Vagina (tissue), 2 donors: ENCODE data around the gene ATAD1. TPM values are rescaled to one million over a fixed set of nuclear protein-coding genes. Genes with fewer than 3 reads are reported as not detected.
"Not testable (repeated sequence)": the region's sequence is repeated elsewhere in the genome, so short reads cannot be mapped to it uniquely, and the experiment has no call there.

Experiments
- DNase-seq, 2 donors: peaks; one replicate each; pipeline ENCODE4 v3.0.0-alpha.2; 2017; ENCODE audit errors: extremely low spot score in 2 of 2
- H3K27ac ChIP-seq: fragments of 200-600 bp; sonication (generic); one replicate; pipeline ENCODE4 v1.5.1; 2019
- H3K27me3 ChIP-seq: fragments of 200-600 bp; sonication (generic); one replicate; pipeline ENCODE4 v1.5.1; 2019
- H3K36me3 ChIP-seq, 2 donors: fragments of 200-600 bp; sonication (generic); one replicate each; pipeline ENCODE4 v1.5.1; 2017 to 2019
- H3K4me1 ChIP-seq: fragments of 200-600 bp; sonication (generic); one replicate; pipeline ENCODE4 v1.5.1; 2019
- H3K4me3 ChIP-seq, 2 donors: fragments of 200-600 bp; sonication (generic); 1 replicate in 1 of 2; 2 replicates in 1 of 2; pipeline ENCODE4 v1.5.1; 2016 to 2019
- H3K9me3 ChIP-seq: fragments of 200-600 bp; sonication (generic); one replicate; pipeline ENCODE4 v1.5.1; 2019
- CTCF ChIP-seq, 3 experiments: fragments of 450-650 bp in 2 of 3; fragments of 200-600 bp in 1 of 3; sonication (generic) in 1 of 3; IDR thresholded peaks; one replicate each; pipeline ENCODE4 v1.5.1; 2017 to 2019; ENCODE audit warnings: antibody characterized with exemption in 3 of 3, mild to moderate bottlenecking in 2 of 3, moderate library complexity in 2 of 3
- POLR2A ChIP-seq, 2 donors: fragments of 450-650 bp; IDR thresholded peaks; one replicate each; pipeline ENCODE4 v1.6.1; 2017; ENCODE audit warnings: antibody characterized with exemption in 2 of 2, mild to moderate bottlenecking in 2 of 2, moderate library complexity in 2 of 2
- POLR2AphosphoS5 ChIP-seq, 2 donors: sonication (generic); formaldehyde crosslinking; IDR thresholded peaks; one replicate each; pipeline ENCODE4 v1.9.0; 2017; ENCODE audit warnings: antibody characterized with exemption in 2 of 2, mild to moderate bottlenecking in 2 of 2, low read depth in 1 of 2; ENCODE audit not compliant: insufficient read depth in 1 of 2
- intact Hi-C: fragments of 100-400 bp; cut with DNase I; formaldehyde crosslinking; loops from one replicate; pipeline ENCODE4 v1.15.1; 2023
- total RNA-seq: library from RNA; depleted of rRNA; stranded (reverse); fragments of >200 nt; gene quantifications from one replicate; pipeline ENCODE4 v1.2.3, GENCODE V29; 2016

The ATAD1 gene
- total RNA-seq, 1 donor from 2014 or later, result 44.7 TPM

- Histone ChIP-seq H3K4me3 (no peak overlapping the region), H3K27ac (no peak overlapping the region), H3K4me1 (peaks cover 11% of the 10 kb centered on the region), H3K9me3 (no peaks in the 10 kb centered on the region), H3K36me3 (peaks cover 0 to 22% of the 10 kb centered on the region in 2 donors), H3K27me3 (no peaks in the 10 kb centered on the region)
- TF ChIP-seq CTCF (IDR thresholded peaks at IDR 0.05) (no peak), POLR2A (IDR thresholded peaks at IDR 0.05) (no peak), POLR2AphosphoS5 (IDR thresholded peaks at IDR 0.05; ENCODE audit: insufficient read depth in 1 of 2, low read depth in 1 of 2) (no peak)
- intact Hi-C loops, result no loop called here
- DNase-seq, result no peak
Observed at GRCh38 chr10:87752566-87752965, 65.5 kb downstream of the ATAD1 start.

GRCh38 chr10:87751274-87751673 is 66.8 kb downstream of the ATAD1 start:
- TF ChIP-seq POLR2A (IDR thresholded peaks at IDR 0.05) (no peak), CTCF (IDR thresholded peaks at IDR 0.05) (no peak), POLR2AphosphoS5 (IDR thresholded peaks at IDR 0.05; ENCODE audit: insufficient read depth in 1 of 2, low read depth in 1 of 2) (no peak)
- DNase-seq, result no peak
- no peaks in the 10 kb centered on the region for H3K27me3 ChIP-seq
- peaks cover 11% of the 10 kb centered on the region for H3K4me1 ChIP-seq
- no peaks in the 10 kb centered on the region for H3K9me3 ChIP-seq
- peaks cover 0 to 22% of the 10 kb centered on the region in 2 donors for H3K36me3 ChIP-seq
- H3K27ac ChIP-seq, result no peak overlapping the region
- H3K4me3 ChIP-seq, result no peak overlapping the region
- intact Hi-C loops, result no loop called here

- H3K27ac ChIP-seq, result peak overlapping the region; percentile 14
- H3K4me3 ChIP-seq, result no peak overlapping the region
Observed at GRCh38 chr10:87750817-87751216, 67.2 kb downstream of the ATAD1 start.

GRCh38 chr10:87750001-87750671 is 67.9 kb downstream of the ATAD1 start:
- peaks cover 0 to 19% of the 10 kb centered on the region in 2 donors for H3K36me3 ChIP-seq
- no peak overlapping the region for H3K4me3 ChIP-seq
- no peaks in the 10 kb centered on the region for H3K27me3 ChIP-seq
- H3K4me1 ChIP-seq, result peaks cover 11% of the 10 kb centered on the region
- H3K9me3 ChIP-seq, result no peaks in the 10 kb centered on the region
- peak overlapping the region; percentile 14 for H3K27ac ChIP-seq
- TF ChIP-seq POLR2A (IDR thresholded peaks at IDR 0.05) (no peak), CTCF (IDR thresholded peaks at IDR 0.05) (no peak), POLR2AphosphoS5 (IDR thresholded peaks at IDR 0.05; ENCODE audit: insufficient read depth in 1 of 2, low read depth in 1 of 2) (no peak)
- intact Hi-C loops, result no loop called here
- no peak for DNase-seq

More at GRCh38 chr10:87750817-87751216, 67.2 kb downstream of the ATAD1 start:
- DNase-seq, result no peak
- Histone ChIP-seq H3K4me1 (peaks cover 11% of the 10 kb centered on the region), H3K27me3 (no peaks in the 10 kb centered on the region), H3K9me3 (no peaks in the 10 kb centered on the region), H3K36me3 (peaks cover 0 to 17% of the 10 kb centered on the region in 2 donors)
- TF ChIP-seq POLR2AphosphoS5 (IDR thresholded peaks at IDR 0.05; ENCODE audit: insufficient read depth in 1 of 2, low read depth in 1 of 2) (no peak), POLR2A (IDR thresholded peaks at IDR 0.05) (no peak), CTCF (IDR thresholded peaks at IDR 0.05) (no peak)
- intact Hi-C loops, result no loop called here

- H3K4me3 ChIP-seq, H3K36me3 ChIP-seq, DNase-seq, H3K27ac ChIP-seq, H3K27me3 ChIP-seq, H3K9me3 ChIP-seq, intact Hi-C loops: not testable (repeated sequence)
- peaks cover 11% of the 10 kb centered on the region for H3K4me1 ChIP-seq
Observed at GRCh38 chr10:87748244-87748643, 69.8 kb downstream of the ATAD1 start.
